PFSK-1 (cell line): ENCODE measurements around the gene ST8SIA5.

Experiments
- POLR2AphosphoS5 ChIP-seq: IDR thresholded peaks from 2 replicates; pipeline ENCODE4 v1.6.1; 2012; ENCODE audit warnings: low read depth, mild to moderate bottlenecking, control low read depth, low read length, moderate library complexity
- TAF1 ChIP-seq: IDR thresholded peaks from 2 replicates; pipeline ENCODE4 v1.6.1; 2012; ENCODE audit warnings: low read length, control low read depth, borderline replicate concordance; ENCODE audit not compliant: insufficient read depth
- TF ChIP-seq, protein P1 (sequence below), 2 experiments: IDR thresholded peaks; 2 replicates each; pipeline versions ENCODE4 v1.6.1 to v1.8.0; 2011 to 2012; ENCODE audit warnings: low read depth in 2 of 2, low read length in 2 of 2, control low read depth in 1 of 2, inconsistent platforms in 1 of 2, mild to moderate bottlenecking in 1 of 2, moderate library complexity in 1 of 2; ENCODE audit not compliant: insufficient read depth in 1 of 2

DNA sequence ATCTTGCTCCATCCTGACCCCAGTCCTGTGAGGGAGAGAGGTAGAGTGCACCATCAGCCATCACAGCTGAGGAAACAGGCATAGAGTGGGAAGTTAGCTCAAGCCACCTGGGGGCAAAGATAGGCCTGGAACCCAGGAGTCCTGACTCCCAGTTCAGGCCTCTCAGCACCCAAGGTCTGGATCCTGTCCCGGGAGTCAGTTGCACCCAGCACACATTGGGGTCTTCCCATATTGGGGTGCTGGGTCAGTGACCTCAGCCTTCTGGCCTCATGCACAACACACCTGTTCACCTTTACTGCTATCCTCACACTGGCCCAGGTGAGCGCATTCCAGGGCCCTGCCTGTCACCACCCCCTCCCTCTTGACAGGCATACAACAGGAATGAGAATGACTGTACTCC lies 24.7 kb downstream of the ST8SIA5 start:
- TF ChIP-seq POLR2AphosphoS5 = no peak
- TF ChIP-seq, protein P1, sequence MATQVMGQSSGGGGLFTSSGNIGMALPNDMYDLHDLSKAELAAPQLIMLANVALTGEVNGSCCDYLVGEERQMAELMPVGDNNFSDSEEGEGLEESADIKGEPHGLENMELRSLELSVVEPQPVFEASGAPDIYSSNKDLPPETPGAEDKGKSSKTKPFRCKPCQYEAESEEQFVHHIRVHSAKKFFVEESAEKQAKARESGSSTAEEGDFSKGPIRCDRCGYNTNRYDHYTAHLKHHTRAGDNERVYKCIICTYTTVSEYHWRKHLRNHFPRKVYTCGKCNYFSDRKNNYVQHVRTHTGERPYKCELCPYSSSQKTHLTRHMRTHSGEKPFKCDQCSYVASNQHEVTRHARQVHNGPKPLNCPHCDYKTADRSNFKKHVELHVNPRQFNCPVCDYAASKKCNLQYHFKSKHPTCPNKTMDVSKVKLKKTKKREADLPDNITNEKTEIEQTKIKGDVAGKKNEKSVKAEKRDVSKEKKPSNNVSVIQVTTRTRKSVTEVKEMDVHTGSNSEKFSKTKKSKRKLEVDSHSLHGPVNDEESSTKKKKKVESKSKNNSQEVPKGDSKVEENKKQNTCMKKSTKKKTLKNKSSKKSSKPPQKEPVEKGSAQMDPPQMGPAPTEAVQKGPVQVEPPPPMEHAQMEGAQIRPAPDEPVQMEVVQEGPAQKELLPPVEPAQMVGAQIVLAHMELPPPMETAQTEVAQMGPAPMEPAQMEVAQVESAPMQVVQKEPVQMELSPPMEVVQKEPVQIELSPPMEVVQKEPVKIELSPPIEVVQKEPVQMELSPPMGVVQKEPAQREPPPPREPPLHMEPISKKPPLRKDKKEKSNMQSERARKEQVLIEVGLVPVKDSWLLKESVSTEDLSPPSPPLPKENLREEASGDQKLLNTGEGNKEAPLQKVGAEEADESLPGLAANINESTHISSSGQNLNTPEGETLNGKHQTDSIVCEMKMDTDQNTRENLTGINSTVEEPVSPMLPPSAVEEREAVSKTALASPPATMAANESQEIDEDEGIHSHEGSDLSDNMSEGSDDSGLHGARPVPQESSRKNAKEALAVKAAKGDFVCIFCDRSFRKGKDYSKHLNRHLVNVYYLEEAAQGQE (IDR thresholded peaks at IDR 0.05; ENCODE audit: insufficient read depth in 1 of 2, low read depth in 2 of 2, low read length in 2 of 2) = no peak
- TF ChIP-seq TAF1 = no peak
